GM20431 (cell line): Measurements from ENCODE around the gene TOP2B.

Experiments
- in situ Hi-C: fragments of 300-500 bp; cut with MseI, MboI; formaldehyde crosslinking; loops from one replicate; pipeline ENCODE4 v1.15.0; 2020; ENCODE audit warnings: low sequenced_read_pairs; ENCODE audit not compliant: unreplicated experiment

The TOP2B gene

DNA sequence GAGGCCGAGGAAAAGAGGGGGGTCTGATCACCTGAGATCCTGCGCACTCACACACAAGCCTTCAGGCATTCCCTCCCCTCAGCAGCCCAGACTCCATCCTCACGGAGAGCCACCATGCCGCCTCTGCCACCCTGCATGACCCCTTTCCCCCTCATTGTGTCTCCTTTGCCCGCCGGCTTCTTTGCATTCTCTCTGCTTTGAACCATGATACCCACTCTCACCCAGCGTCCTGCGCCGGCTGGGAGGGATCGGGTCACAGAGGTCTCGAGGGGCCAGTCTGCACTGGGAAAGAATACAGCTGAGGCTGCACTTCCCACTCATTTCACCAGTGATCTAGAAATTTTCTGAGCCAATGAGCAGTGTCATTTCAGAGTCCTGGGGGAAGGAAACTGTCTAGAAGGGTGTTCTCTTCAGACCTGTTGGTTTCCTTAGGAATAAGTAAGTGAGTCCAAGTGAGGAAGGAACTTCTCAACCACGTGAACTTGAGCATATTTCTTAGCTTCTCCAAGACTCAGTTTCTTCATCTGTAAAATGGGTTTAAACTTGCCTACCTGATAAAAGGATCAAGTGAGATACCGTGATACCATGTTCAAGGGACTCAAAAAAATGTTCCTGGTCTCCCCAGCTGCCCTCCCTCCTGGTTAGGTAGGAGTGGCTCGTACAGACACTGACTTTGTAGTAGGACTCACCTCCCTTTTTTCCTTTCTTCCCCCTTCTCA lies 96.7 kb downstream of the TOP2B start:
- in situ Hi-C loops, result no loop called here

GRCh38 chr3:25567388-25567787 lies 97.3 kb downstream of the TOP2B start:
- in situ Hi-C loops, result no loop called here

- in situ Hi-C loops, result no loop called here
Measured at GRCh38 chr3:25566358-25566920, 98.3 kb downstream of the TOP2B start.

- in situ Hi-C loops, result no loop called here
Measured at GRCh38 chr3:25565807-25566206, 98.9 kb downstream of the TOP2B start.

GRCh38 chr3:25564075-25564474 lies 100.6 kb downstream of the TOP2B start:
- in situ Hi-C loops, result no loop called here

DNA sequence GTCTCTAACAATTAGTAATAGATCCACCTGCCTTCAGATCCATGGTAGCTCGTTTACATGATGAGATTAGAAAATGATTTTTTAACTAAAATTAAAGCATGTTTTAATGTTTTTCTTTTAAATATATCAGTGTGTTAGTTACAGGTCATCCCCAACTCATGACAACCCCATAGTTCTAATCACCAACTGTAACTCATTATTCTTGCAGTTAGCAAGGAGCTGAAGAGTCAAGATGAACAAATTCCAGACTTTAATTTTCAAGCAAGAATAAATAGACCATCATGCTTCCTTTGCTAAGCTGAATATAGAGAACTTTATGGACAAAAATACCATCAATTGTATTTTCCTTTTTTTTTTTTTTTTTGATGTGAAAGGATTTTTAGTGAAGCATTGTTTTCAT lies 101.1 kb downstream of the TOP2B start:
- in situ Hi-C loops, result no loop called here

DNA sequence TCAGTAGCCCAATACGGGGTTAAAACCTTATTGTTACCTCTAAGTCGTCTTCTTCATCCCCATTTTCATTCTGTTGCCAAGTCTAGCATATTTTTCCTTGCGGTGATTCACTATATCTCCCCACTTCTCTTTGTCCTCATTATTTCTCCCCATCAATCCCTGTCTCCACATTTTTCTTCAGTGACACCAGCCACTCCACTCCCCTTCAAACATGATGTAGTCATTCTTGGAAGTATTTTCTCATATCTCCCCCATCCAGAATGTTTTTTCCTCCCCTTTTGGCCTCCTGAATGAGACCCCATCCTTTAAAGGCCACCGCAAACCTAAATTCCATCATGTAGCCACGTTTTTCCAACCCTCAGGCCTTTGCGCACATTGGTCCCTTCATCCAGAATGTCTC lies 105.9 kb downstream of the TOP2B start:
- in situ Hi-C loops, result no loop called here

- in situ Hi-C loops, result no loop called here
Measured at GRCh38 chr3:25558121-25558520, 106.6 kb downstream of the TOP2B start.

GRCh38 chr3:25557694-25558093 lies 107.0 kb downstream of the TOP2B start:
- in situ Hi-C loops, result no loop called here

- in situ Hi-C loops, result no loop called here
Measured at GRCh38 chr3:25556447-25556846, 108.3 kb downstream of the TOP2B start.

DNA sequence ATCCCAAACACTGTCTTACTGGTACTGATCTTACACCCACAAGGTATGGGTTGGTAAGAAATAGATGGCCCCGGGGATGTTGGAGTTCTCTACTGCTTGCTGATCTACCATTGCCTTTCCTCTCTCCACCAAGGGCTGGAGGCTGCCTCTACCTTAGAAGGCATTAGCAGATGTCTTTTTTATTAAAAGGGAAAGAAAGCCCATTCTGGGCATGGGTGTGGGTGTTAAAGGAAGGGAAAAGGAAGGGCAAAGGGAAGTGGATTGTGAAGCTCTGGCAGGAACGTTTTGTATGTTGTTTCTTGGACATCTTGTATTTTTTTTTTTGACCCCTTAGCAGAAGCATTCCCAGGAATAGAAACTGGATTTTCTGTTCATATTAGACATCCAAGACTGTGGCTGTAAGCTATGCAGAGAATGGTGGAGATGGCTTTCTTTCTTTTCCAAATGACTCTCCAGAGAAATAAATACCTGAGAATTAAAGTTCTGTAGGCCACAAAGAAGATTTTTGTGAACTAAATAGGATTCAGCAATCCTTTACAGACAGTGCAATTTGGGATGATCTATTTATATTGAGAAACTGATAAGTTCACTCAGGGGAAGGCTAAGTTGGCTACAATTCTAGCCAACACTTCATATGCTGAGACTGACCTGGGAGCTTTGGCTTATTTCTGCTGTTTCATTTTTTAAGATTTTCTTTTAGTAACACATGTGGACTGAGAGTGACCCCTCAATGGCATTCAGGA lies 108.8 kb downstream of the TOP2B start:
- in situ Hi-C loops, result no loop called here

DNA sequence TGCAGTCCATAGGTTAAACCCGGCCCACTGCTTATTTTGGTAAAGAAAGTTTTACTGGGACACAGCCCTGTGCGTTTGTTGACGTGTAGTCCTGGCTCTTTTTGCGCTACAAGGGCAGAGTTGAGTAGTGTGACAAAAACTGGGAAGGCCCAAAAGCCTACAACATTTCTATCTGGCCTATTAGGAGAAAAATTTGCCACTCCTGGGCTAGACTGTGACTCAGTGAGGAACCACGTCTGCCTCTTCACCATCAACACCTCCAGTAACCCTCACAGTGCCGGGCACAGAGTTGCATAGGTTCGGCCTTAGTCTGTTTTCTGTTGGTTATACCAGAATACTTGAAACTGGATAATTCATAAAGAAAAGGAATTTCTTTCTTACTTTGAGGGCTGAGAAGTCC lies 110.3 kb downstream of the TOP2B start:
- in situ Hi-C loops, result no loop called here

- in situ Hi-C loops, result no loop called here
Measured at GRCh38 chr3:25552251-25552650, 112.5 kb downstream of the TOP2B start.

- in situ Hi-C loops, result no loop called here
Measured at GRCh38 chr3:25548836-25549235, 115.9 kb downstream of the TOP2B start.

DNA sequence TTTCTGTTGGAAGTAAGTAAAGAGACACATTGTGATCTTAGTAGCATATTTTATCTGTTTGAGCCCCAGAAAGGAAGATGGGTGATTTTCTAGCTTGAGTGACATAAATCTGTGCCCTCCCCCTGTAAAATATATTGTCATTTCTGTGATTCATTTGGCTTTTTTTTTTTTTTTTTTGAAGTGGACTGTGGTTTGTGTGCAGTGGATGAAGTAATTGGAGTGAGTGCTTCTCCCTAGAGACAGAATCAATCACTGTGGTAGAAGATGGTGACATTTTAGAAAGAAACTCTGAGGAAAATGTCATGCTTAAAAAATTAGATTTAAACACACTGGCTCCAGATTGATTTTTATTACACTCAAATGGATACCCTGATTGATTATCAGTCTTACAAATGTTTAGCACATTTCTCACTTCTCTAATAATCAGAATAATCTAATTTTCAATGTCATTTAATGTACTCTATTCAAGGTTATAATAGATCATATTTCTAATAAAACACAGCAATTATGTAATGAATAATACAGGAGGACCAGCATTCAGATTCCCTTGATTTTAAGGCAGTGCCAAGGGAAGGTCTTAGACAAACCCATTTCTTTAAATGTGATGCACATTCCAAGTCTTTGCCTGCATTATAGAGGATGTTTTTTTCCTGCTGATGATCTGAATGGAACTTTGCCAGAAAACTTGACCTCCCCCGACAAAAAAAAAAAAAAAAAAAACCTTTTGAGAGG lies 116.6 kb downstream of the TOP2B start:
- in situ Hi-C loops, result no loop called here
